HCT116 (cell line): ENCODE results near the gene SAMD1.
A peak's percentile ranks its signal among the peaks of the same experiment; 100 is the strongest.

Source experiments
- EGR1 ChIP-seq: IDR thresholded peaks from 2 replicates; pipeline ENCODE4 v1.6.1; 2012; ENCODE audit warnings: low read depth
- ELF1 ChIP-seq: IDR thresholded peaks from 2 replicates; pipeline ENCODE4 v1.6.1; 2012; ENCODE audit warnings: low read depth, borderline replicate concordance
- JUND ChIP-seq: IDR thresholded peaks from 2 replicates; pipeline ENCODE4 v1.6.1; 2012
- POLR2A ChIP-seq: IDR thresholded peaks from 2 replicates; pipeline ENCODE4 v1.7.0; 2011; ENCODE audit warnings: borderline replicate concordance; ENCODE audit not compliant: insufficient read depth, insufficient read length; ENCODE audit errors: extremely low read depth
- POLR2AphosphoS5 ChIP-seq: IDR thresholded peaks from 2 replicates; pipeline ENCODE4 v1.6.1; 2011; ENCODE audit warnings: mild to moderate bottlenecking, low read depth, low read length, moderate library complexity
- YY1 ChIP-seq: IDR thresholded peaks from 2 replicates; pipeline ENCODE4 v1.6.1; 2011; ENCODE audit warnings: low read length, low read depth, moderate library complexity, mild to moderate bottlenecking; ENCODE audit not compliant: insufficient replicate concordance; ENCODE audit errors: extremely low read depth
- ZFX ChIP-seq: fragments of 450-650 bp; IDR thresholded peaks from 2 replicates; pipeline ENCODE4 v1.6.1; 2017
- ZNF274 ChIP-seq: fragments of 200-500 bp; sonication (Bioruptor generic); IDR thresholded peaks from 2 replicates; pipeline ENCODE4 v1.6.1; 2014; ENCODE audit warnings: mild to moderate bottlenecking, low read depth, low read length, inconsistent platforms
- TF ChIP-seq, protein P1 (sequence below), 3 experiments: fragments of 200-600 bp in 1 of 3; sonication (generic) in 1 of 3; IDR thresholded peaks in 2 of 3; conservative IDR thresholded peaks in 1 of 3; 2 replicates each; pipeline ENCODE4 v1.5.1; 2012 to 2017; ENCODE audit warnings: low read depth in 2 of 3, low read length in 2 of 3, antibody characterized with exemption in 1 of 3, borderline replicate concordance in 1 of 3, control low read depth in 1 of 3, mild to moderate bottlenecking in 1 of 3, mixed read lengths in 1 of 3, mixed run types in 1 of 3, moderate library complexity in 1 of 3; ENCODE audit not compliant: insufficient read depth in 1 of 3
- TF ChIP-seq, protein P2 (sequence below): IDR thresholded peaks from 2 replicates; pipeline ENCODE4 v1.6.1; 2011; ENCODE audit warnings: mild to moderate bottlenecking, low read length, moderate library complexity; ENCODE audit not compliant: insufficient replicate concordance; ENCODE audit errors: extremely low read depth
- TF ChIP-seq, protein P3 (sequence below): IDR thresholded peaks from 2 replicates; pipeline ENCODE4 v1.6.1; 2012

- TF ChIP-seq YY1: no peak
- TF ChIP-seq, protein P1, sequence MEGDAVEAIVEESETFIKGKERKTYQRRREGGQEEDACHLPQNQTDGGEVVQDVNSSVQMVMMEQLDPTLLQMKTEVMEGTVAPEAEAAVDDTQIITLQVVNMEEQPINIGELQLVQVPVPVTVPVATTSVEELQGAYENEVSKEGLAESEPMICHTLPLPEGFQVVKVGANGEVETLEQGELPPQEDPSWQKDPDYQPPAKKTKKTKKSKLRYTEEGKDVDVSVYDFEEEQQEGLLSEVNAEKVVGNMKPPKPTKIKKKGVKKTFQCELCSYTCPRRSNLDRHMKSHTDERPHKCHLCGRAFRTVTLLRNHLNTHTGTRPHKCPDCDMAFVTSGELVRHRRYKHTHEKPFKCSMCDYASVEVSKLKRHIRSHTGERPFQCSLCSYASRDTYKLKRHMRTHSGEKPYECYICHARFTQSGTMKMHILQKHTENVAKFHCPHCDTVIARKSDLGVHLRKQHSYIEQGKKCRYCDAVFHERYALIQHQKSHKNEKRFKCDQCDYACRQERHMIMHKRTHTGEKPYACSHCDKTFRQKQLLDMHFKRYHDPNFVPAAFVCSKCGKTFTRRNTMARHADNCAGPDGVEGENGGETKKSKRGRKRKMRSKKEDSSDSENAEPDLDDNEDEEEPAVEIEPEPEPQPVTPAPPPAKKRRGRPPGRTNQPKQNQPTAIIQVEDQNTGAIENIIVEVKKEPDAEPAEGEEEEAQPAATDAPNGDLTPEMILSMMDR (IDR thresholded peaks at IDR 0.05 in 2 of 3, conservative IDR thresholded peaks at IDR 0.05 in 1 of 3; ENCODE audit: borderline replicate concordance in 1 of 3, insufficient read depth in 1 of 3, low read depth in 2 of 3, low read length in 2 of 3): peak; percentile 10 to 32 (median 32); a peak in 3 of 6 replicates
- TF ChIP-seq ELF1: no peak
- TF ChIP-seq POLR2A: no peak
- TF ChIP-seq EGR1: no peak
- TF ChIP-seq, protein P2, sequence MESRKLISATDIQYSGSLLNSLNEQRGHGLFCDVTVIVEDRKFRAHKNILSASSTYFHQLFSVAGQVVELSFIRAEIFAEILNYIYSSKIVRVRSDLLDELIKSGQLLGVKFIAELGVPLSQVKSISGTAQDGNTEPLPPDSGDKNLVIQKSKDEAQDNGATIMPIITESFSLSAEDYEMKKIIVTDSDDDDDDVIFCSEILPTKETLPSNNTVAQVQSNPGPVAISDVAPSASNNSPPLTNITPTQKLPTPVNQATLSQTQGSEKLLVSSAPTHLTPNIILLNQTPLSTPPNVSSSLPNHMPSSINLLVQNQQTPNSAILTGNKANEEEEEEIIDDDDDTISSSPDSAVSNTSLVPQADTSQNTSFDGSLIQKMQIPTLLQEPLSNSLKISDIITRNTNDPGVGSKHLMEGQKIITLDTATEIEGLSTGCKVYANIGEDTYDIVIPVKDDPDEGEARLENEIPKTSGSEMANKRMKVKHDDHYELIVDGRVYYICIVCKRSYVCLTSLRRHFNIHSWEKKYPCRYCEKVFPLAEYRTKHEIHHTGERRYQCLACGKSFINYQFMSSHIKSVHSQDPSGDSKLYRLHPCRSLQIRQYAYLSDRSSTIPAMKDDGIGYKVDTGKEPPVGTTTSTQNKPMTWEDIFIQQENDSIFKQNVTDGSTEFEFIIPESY: no peak
- TF ChIP-seq ZFX: no peak
- no peak for TF ChIP-seq JUND
- TF ChIP-seq, protein P3, sequence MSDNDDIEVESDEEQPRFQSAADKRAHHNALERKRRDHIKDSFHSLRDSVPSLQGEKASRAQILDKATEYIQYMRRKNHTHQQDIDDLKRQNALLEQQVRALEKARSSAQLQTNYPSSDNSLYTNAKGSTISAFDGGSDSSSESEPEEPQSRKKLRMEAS: no peak
- TF ChIP-seq ZNF274: no peak
- TF ChIP-seq POLR2AphosphoS5: no peak
These were observed 7.1 kb upstream of the SAMD1 start for GRCh38 chr19:14097532-14098151.
